ENCODE results near the gene CRTC3. TPM values are rescaled to one million over a fixed set of nuclear protein-coding genes. Genes with fewer than 3 reads are reported as not detected.

Gene CRTC3
- total and polyA plus RNA-seq, 2 of the 13 experiments (the other 11 are each of a cell fraction or from before 2014, with no cell fraction given): 8.4 to 11.8 TPM

DNA sequence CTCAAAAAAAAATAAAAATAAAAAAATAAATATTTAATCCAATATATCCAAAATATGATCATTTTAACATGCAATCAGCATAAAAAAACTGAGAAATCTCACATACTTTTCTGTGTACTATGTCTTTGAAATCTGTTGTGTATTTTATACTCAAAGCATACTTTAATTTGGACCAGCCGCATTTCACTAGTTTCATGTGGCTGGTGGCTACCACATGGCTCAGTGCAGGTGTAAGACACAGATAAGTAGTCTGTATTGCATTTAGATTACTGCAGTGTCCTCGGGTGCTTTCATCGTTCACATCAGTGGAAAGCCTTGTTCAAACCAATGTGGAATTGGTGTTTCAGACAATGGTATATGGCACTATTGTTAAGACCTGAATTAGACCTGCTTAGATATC, 11.0 kb downstream of the CRTC3 start (continued):
- TF ChIP-seq, protein P1, sequence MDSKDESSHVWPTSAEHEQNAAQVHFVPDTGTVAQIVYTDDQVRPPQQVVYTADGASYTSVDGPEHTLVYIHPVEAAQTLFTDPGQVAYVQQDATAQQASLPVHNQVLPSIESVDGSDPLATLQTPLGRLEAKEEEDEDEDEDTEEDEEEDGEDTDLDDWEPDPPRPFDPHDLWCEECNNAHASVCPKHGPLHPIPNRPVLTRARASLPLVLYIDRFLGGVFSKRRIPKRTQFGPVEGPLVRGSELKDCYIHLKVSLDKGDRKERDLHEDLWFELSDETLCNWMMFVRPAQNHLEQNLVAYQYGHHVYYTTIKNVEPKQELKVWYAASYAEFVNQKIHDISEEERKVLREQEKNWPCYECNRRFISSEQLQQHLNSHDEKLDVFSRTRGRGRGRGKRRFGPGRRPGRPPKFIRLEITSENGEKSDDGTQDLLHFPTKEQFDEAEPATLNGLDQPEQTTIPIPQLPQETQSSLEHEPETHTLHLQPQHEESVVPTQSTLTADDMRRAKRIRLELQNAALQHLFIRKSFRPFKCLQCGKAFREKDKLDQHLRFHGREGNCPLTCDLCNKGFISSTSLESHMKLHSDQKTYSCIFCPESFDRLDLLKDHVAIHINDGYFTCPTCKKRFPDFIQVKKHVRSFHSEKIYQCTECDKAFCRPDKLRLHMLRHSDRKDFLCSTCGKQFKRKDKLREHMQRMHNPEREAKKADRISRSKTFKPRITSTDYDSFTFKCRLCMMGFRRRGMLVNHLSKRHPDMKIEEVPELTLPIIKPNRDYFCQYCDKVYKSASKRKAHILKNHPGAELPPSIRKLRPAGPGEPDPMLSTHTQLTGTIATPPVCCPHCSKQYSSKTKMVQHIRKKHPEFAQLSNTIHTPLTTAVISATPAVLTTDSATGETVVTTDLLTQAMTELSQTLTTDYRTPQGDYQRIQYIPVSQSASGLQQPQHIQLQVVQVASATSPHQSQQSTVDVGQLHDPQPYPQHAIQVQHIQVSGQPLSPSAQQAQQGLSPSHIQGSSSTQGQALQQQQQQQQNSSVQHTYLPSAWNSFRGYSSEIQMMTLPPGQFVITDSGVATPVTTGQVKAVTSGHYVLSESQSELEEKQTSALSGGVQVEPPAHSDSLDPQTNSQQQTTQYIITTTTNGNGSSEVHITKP (CRISPR knock-in tag; IDR thresholded peaks at IDR 0.05; ENCODE audit: low read depth): no peak
- TF ChIP-seq ZNF83 (CRISPR knock-in tag; IDR thresholded peaks at IDR 0.05; ENCODE audit: borderline replicate concordance) (no peak), ZFP41 (CRISPR knock-in tag; IDR thresholded peaks at IDR 0.05; ENCODE audit: borderline replicate concordance) (no peak), ZNF383 (CRISPR knock-in tag; IDR thresholded peaks at IDR 0.05; ENCODE audit: borderline replicate concordance) (no peak), ZNF253 (CRISPR knock-in tag; IDR thresholded peaks at IDR 0.05; ENCODE audit: borderline replicate concordance) (no peak), ELF3 (CRISPR knock-in tag; IDR thresholded peaks at IDR 0.05) (no peak), FOXO1 (CRISPR knock-in tag; IDR thresholded peaks at IDR 0.05) (no peak), HNRNPK (IDR thresholded peaks at IDR 0.05; ENCODE audit: low read depth, low read length, poor library complexity, severe bottlenecking) (no peak), ZNF3 (CRISPR knock-in tag; IDR thresholded peaks at IDR 0.05) (no peak), SMYD3 (CRISPR knock-in tag; IDR thresholded peaks at IDR 0.05) (no peak), HOXA7 (CRISPR knock-in tag; IDR thresholded peaks at IDR 0.05) (no peak)

DNA sequence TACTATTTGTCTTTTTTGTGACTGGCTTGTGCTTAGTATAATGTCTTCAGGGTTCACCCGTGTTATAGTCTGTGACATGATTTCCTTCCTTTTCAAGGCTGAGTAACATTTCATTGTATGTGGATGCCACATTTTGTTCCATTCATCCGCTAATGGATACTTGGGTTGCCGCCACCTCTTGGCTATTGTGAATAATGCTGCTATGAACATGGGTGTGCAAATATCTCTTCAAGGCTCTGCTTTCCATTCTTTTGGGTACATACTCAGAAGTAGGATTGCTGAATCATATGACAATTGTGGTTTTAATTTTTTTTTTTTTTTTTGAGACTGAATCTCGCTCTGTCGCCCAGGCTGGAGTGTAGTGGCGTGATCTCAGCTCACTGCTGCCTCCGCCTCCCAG, 15.4 kb downstream of the CRTC3 start:
- Histone ChIP-seq H3K9ac (ENCODE audit: insufficient read depth, low read depth, low read length) (no peak overlapping the region), H3K79me2 (ENCODE audit: insufficient read depth, low read length) (no peaks in the 10 kb centered on the region), H3K36me3 (replicated peaks in 1 of 2; ENCODE audit: control insufficient read depth in 1 of 2, insufficient read depth in 2 of 2, low read length in 2 of 2) (no peaks in the 10 kb centered on the region; a peak in 1 of 5 replicates), H3K4me1 (ENCODE audit: insufficient read depth, low read length) (peaks cover 11% of the 10 kb centered on the region), H3K27ac (ENCODE audit: extremely low read length, insufficient read depth, low read length) (no peak overlapping the region), H3K4me3 (replicated peaks in 1 of 3; ENCODE audit: insufficient read depth in 1 of 3, low read depth in 2 of 3, low read length in 3 of 3) (no peak overlapping the region), H3K27me3 (ENCODE audit: control insufficient read depth in 1 of 2, insufficient read depth in 2 of 2, low read length in 2 of 2) (no peaks in the 10 kb centered on the region), H2AFZ (ENCODE audit: low read length) (no peak overlapping the region), H3K4me2 (ENCODE audit: low read depth, low read length) (no peak overlapping the region), H3K9me3 (ENCODE audit: low read length) (no peaks in the 10 kb centered on the region), H4K20me1 (ENCODE audit: insufficient read depth, low read length) (no peaks in the 10 kb centered on the region)
- intact Hi-C loops (cut with micrococcal nuclease; ENCODE audit: unreplicated experiment): loop anchor here (5.0 kb wide), 1 partner anchor 52 kb away; no protein-coding TSS in a partner anchor
- in situ Hi-C loops (cut with HindIII; ENCODE audit: extremely low pct_ligation_motif_present, low pct_unique_long_range_greater_than_20kb): no loop called here
- POLR2A ChIA-PET: no interaction called here
- no TSS peak for BruUV-seq (replicated peaks)
- TF ChIP-seq, protein P2, sequence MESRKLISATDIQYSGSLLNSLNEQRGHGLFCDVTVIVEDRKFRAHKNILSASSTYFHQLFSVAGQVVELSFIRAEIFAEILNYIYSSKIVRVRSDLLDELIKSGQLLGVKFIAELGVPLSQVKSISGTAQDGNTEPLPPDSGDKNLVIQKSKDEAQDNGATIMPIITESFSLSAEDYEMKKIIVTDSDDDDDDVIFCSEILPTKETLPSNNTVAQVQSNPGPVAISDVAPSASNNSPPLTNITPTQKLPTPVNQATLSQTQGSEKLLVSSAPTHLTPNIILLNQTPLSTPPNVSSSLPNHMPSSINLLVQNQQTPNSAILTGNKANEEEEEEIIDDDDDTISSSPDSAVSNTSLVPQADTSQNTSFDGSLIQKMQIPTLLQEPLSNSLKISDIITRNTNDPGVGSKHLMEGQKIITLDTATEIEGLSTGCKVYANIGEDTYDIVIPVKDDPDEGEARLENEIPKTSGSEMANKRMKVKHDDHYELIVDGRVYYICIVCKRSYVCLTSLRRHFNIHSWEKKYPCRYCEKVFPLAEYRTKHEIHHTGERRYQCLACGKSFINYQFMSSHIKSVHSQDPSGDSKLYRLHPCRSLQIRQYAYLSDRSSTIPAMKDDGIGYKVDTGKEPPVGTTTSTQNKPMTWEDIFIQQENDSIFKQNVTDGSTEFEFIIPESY (CRISPR knock-in tag; IDR thresholded peaks at IDR 0.05): peak; percentile 86
- no peak for TF ChIP-seq ZNF629 (CRISPR knock-in tag; conservative IDR thresholded peaks at IDR 0.05)
- 0 out of 2 replicates have a peak, but pooled peaks have one; percentile 5 for TF ChIP-seq STAG1 (CRISPR knock-in tag; IDR thresholded peaks at IDR 0.05)
- no peak for DNase-seq (ENCODE audit: low spot score)
- 98% methylated on average over 7 of the region's 7 CpGs for WGBS (ENCODE audit: low lambda C conversion rate)
- no peak for ATAC-seq
- peak; percentile 37 for FAIRE-seq
- CTCF ChIA-PET (ENCODE audit: low intra/inter-chr PET ratio, low total read pairs): no interaction called here
